Trophoblast cell (in vitro differentiated cells and primary cell): ENCODE results near the gene MST1R.
A peak's percentile ranks its signal among the peaks of the same experiment; 100 is the strongest.

Source experiments
- DNase-seq, 2 donors: peaks; one replicate each; pipeline ENCODE4 v3.0.0-alpha.2; 2016
- H2AFZ ChIP-seq: 2 replicates; pipeline ENCODE4 v1.6.1; 2013; ENCODE audit warnings: low read length, moderate library complexity, mild to moderate bottlenecking; ENCODE audit not compliant: insufficient read depth, poor library complexity
- H2AK5ac ChIP-seq: 2 replicates; pipeline ENCODE4 v1.6.1; 2013; ENCODE audit warnings: mild to moderate bottlenecking, low read length
- H2BK120ac ChIP-seq: 2 replicates; pipeline ENCODE4 v1.6.1; 2013; ENCODE audit warnings: low read length, mild to moderate bottlenecking, moderate library complexity; ENCODE audit not compliant: insufficient read depth, poor library complexity
- H2BK12ac ChIP-seq: 2 replicates; pipeline ENCODE4 v1.6.1; 2013; ENCODE audit warnings: mild to moderate bottlenecking, low read length, moderate library complexity
- H2BK5ac ChIP-seq: 2 replicates; pipeline ENCODE4 v1.6.1; 2013; ENCODE audit warnings: low read length, low read depth, moderate library complexity, mild to moderate bottlenecking; ENCODE audit not compliant: poor library complexity
- H3K14ac ChIP-seq: 2 replicates; pipeline ENCODE4 v1.6.1; 2013; ENCODE audit warnings: mild to moderate bottlenecking, low read length
- H3K18ac ChIP-seq: 2 replicates; pipeline ENCODE4 v1.6.1; 2013; ENCODE audit warnings: mild to moderate bottlenecking, low read length
- H3K23ac ChIP-seq: 2 replicates; pipeline ENCODE4 v1.6.1; 2013; ENCODE audit warnings: low read length
- H3K27ac ChIP-seq: 2 replicates; pipeline ENCODE4 v1.5.1; 2013; ENCODE audit warnings: low read depth, mild to moderate bottlenecking, inconsistent platforms, low read length, moderate library complexity
- H3K27me3 ChIP-seq: 2 replicates; pipeline ENCODE4 v1.6.1; 2013; ENCODE audit warnings: inconsistent platforms, mild to moderate bottlenecking, low read length, moderate library complexity; ENCODE audit not compliant: insufficient read depth
- H3K36me3 ChIP-seq, 2 experiments: 1 replicate in 1 of 2; 2 replicates in 1 of 2; pipeline ENCODE4 v1.6.1; 2013; ENCODE audit warnings: low read length in 2 of 2, mild to moderate bottlenecking in 2 of 2, moderate library complexity in 1 of 2; ENCODE audit not compliant: insufficient read depth in 2 of 2, control insufficient read depth in 1 of 2
- H3K4ac ChIP-seq: 2 replicates; pipeline ENCODE4 v1.6.1; 2013; ENCODE audit warnings: low read depth, mild to moderate bottlenecking, low read length, moderate library complexity
- H3K4me1 ChIP-seq, 2 experiments: 1 replicate in 1 of 2; 2 replicates in 1 of 2; pipeline ENCODE4 v1.6.1; 2013; ENCODE audit warnings: low read length in 2 of 2, mild to moderate bottlenecking in 2 of 2, moderate library complexity in 1 of 2; ENCODE audit not compliant: insufficient read depth in 2 of 2, control insufficient read depth in 1 of 2
- H3K4me2 ChIP-seq: 2 replicates; pipeline ENCODE4 v1.6.1; 2013; ENCODE audit warnings: inconsistent platforms, mild to moderate bottlenecking, low read length, moderate library complexity
- H3K4me3 ChIP-seq: 2 replicates; pipeline ENCODE4 v1.5.1; 2013; ENCODE audit warnings: mild to moderate bottlenecking, low read depth, low read length, inconsistent platforms
- H3K79me1 ChIP-seq: one replicate; pipeline ENCODE4 v1.6.1; 2013; ENCODE audit warnings: low read length
- H3K79me2 ChIP-seq: 2 replicates; pipeline ENCODE4 v1.6.1; 2013; ENCODE audit warnings: low read length, mild to moderate bottlenecking; ENCODE audit not compliant: control insufficient read depth, insufficient read depth, poor library complexity
- H3K9ac ChIP-seq: 2 replicates; pipeline ENCODE4 v1.6.1; 2013; ENCODE audit warnings: mild to moderate bottlenecking, low read length
- H3K9me3 ChIP-seq: 2 replicates; pipeline ENCODE4 v1.6.1; 2013; ENCODE audit warnings: low read depth, mild to moderate bottlenecking, control low read depth, inconsistent platforms, low read length; ENCODE audit not compliant: insufficient read depth
- H4K12ac ChIP-seq: 2 replicates; pipeline ENCODE4 v1.6.1; 2013; ENCODE audit warnings: low read depth, mild to moderate bottlenecking, low read length, moderate library complexity
- H4K8ac ChIP-seq: 2 replicates; pipeline ENCODE4 v1.6.1; 2013; ENCODE audit warnings: low read depth, mild to moderate bottlenecking, low read length, moderate library complexity
- H4K91ac ChIP-seq: one replicate; pipeline ENCODE4 v1.6.1; 2013; ENCODE audit warnings: low read depth, mild to moderate bottlenecking, low read length, moderate library complexity
- WGBS: extraction: QIAGEN DNeasy Blood & Tissue Kit; methylation state at CpG from one replicate; pipeline ENCODE4 v1.1.7; 2013; ENCODE audit warnings: missing lambda C conversion rate; ENCODE audit not compliant: insufficient read length, insufficient coverage; ENCODE audit errors: extremely low coverage; 5-methylcytosine and 5-hydroxymethylcytosine counted together

The MST1R gene

GRCh38 chr3:49855662-49856061 is 48.0 kb downstream of the MST1R start:
- Histone ChIP-seq H2AFZ (no peak overlapping the region), H4K8ac (peak overlapping the region; percentile 23), H3K4me1 (peaks cover 5 to 12% of the 10 kb centered on the region in 2 experiments), H2AK5ac (no peak overlapping the region), H3K79me2 (peaks cover 2% of the 10 kb centered on the region), H3K18ac (peak overlapping the region; percentile 44), H4K12ac (peak overlapping the region; percentile 13), H3K36me3 (no peaks in the 10 kb centered on the region), H3K9me3 (no peaks in the 10 kb centered on the region), H4K91ac (no peak overlapping the region), H3K4ac (peak overlapping the region; percentile 52), H3K4me3 (no peak overlapping the region), H2BK12ac (no peak overlapping the region), H3K4me2 (peak overlapping the region; percentile 92), H3K27me3 (no peaks in the 10 kb centered on the region), H3K27ac (no peak overlapping the region), H2BK120ac (no peak overlapping the region), H3K14ac (no peak overlapping the region), H3K79me1 (peaks cover 5% of the 10 kb centered on the region), H3K9ac (peak overlapping the region; percentile 15), H3K23ac (no peak overlapping the region), H2BK5ac (no peak overlapping the region)
- DNase-seq: no peak
- no CpG with 5 or more reads among the region's 5 CpGs for WGBS

GRCh38 chr3:49845694-49846093 is 58.0 kb downstream of the MST1R start:
- Histone ChIP-seq H3K4ac (no peak overlapping the region), H2BK5ac (no peak overlapping the region), H3K23ac (no peak overlapping the region), H2AFZ (no peak overlapping the region), H2BK120ac (no peak overlapping the region), H3K27ac (no peak overlapping the region), H3K4me2 (no peak overlapping the region), H3K18ac (no peak overlapping the region), H3K9me3 (no peaks in the 10 kb centered on the region), H3K79me1 (no peaks in the 10 kb centered on the region), H2AK5ac (no peak overlapping the region), H4K12ac (no peak overlapping the region), H3K4me3 (no peak overlapping the region), H2BK12ac (no peak overlapping the region), H3K27me3 (no peaks in the 10 kb centered on the region), H3K14ac (no peak overlapping the region), H3K79me2 (no peaks in the 10 kb centered on the region), H4K8ac (no peak overlapping the region), H3K9ac (no peak overlapping the region), H3K4me1 (no peaks in the 10 kb centered on the region), H4K91ac (no peak overlapping the region), H3K36me3 (peaks cover 26 to 28% of the 10 kb centered on the region in 2 experiments)
- WGBS: no CpG with 5 or more reads among the region's 3 CpGs
- no peak for DNase-seq

DNA sequence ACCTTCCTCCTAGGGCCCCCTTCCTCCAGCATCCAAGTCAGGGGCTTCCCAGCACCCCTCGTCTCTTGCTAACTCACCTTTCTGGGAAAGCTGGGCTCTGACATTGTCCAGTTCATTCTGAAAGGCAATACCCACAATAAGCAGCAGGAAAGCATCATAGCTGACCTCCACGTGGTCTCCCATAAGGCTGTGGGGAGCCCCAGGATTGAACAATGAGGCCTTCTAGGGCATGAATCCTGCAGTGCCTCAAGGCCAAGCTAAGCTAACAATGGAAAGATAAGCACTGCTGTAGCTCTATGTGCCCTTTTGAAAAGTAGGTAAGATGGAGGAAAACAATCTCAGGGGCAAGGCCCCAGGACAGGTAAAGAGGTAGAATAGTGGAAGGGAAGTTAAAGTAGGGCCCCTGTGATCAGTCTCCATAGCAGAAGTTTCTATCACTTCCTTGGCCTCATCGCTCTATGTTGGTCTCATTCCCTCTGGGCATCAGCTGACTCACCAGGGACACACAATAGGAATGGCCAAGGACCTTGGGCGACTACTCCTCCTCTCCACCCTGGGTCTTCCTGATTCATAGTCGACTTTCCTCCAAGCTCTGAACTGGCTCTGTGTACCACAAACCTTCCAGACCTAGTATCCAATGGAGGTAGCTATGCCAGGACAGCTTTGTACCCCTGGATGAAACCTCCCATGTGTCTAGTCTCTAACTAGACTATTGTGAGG is 59.0 kb downstream of the MST1R start:
- no peaks in the 10 kb centered on the region for H3K79me1 ChIP-seq
- H3K27ac ChIP-seq: no peak overlapping the region
- H3K4me2 ChIP-seq: no peak overlapping the region
- no peaks in the 10 kb centered on the region for H3K9me3 ChIP-seq
- no peak overlapping the region for H4K91ac ChIP-seq
- no peak overlapping the region for H2BK12ac ChIP-seq
- no peak overlapping the region for H2AFZ ChIP-seq
- H2BK120ac ChIP-seq: no peak overlapping the region
- H3K27me3 ChIP-seq: no peaks in the 10 kb centered on the region
- H3K14ac ChIP-seq: no peak overlapping the region
- H4K12ac ChIP-seq: no peak overlapping the region
- no peaks in the 10 kb centered on the region for H3K4me1 ChIP-seq
- H3K18ac ChIP-seq: no peak overlapping the region
- H3K79me2 ChIP-seq: no peaks in the 10 kb centered on the region
- no peak overlapping the region for H3K23ac ChIP-seq
- H3K36me3 ChIP-seq: peaks cover 27 to 30% of the 10 kb centered on the region in 2 experiments
- no peak overlapping the region for H2AK5ac ChIP-seq
- no peak overlapping the region for H2BK5ac ChIP-seq
- no CpG with 5 or more reads among the region's 5 CpGs for WGBS
- no peak overlapping the region for H4K8ac ChIP-seq
- no peak for DNase-seq
- no peak overlapping the region for H3K9ac ChIP-seq
- no peak overlapping the region for H3K4me3 ChIP-seq
- no peak overlapping the region for H3K4ac ChIP-seq

DNA sequence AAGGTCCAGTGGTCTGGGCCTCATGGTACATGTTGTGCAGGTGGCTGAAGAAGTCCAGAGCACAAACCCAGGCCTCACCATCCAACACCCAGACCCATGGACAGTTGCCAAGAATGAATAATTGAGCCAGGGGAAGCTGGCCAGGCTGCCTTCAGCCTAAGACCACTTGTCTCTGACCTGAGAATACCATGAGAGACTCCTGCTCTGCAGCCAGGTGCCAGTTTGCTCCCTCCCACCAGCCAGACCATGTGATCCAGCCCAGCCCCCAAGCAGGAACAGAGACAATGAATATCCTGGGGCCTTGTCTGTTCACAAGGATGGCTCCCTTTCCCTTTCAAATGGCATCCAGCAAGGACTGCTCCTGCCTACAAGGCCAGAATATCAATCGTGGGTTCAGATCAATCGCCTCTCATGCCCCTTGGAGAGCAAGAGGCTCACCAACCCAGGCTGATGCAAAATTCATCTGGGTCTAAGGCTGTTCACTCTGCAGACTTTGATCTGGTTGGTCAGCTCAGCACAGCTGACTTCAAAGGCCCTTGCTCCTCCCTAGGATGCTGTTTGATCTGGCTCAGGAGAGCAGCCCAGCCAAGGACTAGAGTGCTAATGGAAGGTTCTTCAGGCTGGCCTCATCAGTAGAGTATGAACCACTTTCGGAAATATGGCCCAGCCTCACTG is 60.7 kb downstream of the MST1R start:
- Histone ChIP-seq H3K4ac (no peak overlapping the region), H3K23ac (no peak overlapping the region), H3K9me3 (no peaks in the 10 kb centered on the region), H3K27me3 (no peaks in the 10 kb centered on the region), H3K14ac (no peak overlapping the region), H3K79me2 (no peaks in the 10 kb centered on the region), H4K12ac (no peak overlapping the region), H3K4me2 (no peak overlapping the region), H4K8ac (no peak overlapping the region), H3K79me1 (no peaks in the 10 kb centered on the region), H2AK5ac (no peak overlapping the region), H2AFZ (no peak overlapping the region), H3K36me3 (peaks cover 27 to 34% of the 10 kb centered on the region in 2 experiments), H3K27ac (no peak overlapping the region), H3K4me1 (no peaks in the 10 kb centered on the region), H3K9ac (no peak overlapping the region), H2BK5ac (no peak overlapping the region), H4K91ac (no peak overlapping the region), H3K18ac (no peak overlapping the region), H2BK12ac (no peak overlapping the region), H3K4me3 (no peak overlapping the region), H2BK120ac (no peak overlapping the region)
- no peak for DNase-seq
- no CpG with 5 or more reads among the region's 3 CpGs for WGBS
